HepG2 (cell line): ENCODE results near the gene STH. TPM values are rescaled to one million over a fixed set of nuclear protein-coding genes. Genes with fewer than 3 reads are reported as not detected.

Source experiments
- FOXP4 ChIP-seq: sonication (generic); formaldehyde crosslinking; IDR thresholded peaks from 2 replicates; pipeline ENCODE4 v1.4.0; 2020; ENCODE audit warnings: missing genetic modification reagents
- GATAD2A ChIP-seq: IDR thresholded peaks from 2 replicates; pipeline ENCODE4 v1.6.1; 2016
- JDP2 ChIP-seq: sonication (generic); formaldehyde crosslinking; IDR thresholded peaks from 2 replicates; pipeline ENCODE4 v1.8.1; 2022; ENCODE audit warnings: missing genetic modification reagents, borderline replicate concordance
- NCOA2 ChIP-seq: sonication (generic); formaldehyde crosslinking; IDR thresholded peaks from 2 replicates; pipeline ENCODE4 v1.8.0; 2022; ENCODE audit warnings: inconsistent platforms
- NONO ChIP-seq, 2 experiments: fragments of 450-650 bp in 1 of 2; sonication (generic) in 1 of 2; formaldehyde crosslinking in 1 of 2; IDR thresholded peaks in 1 of 2; conservative IDR thresholded peaks in 1 of 2; 2 replicates each; pipeline versions ENCODE4 v1.6.1 to v1.8.0; 2017 to 2022; ENCODE audit warnings: mild to moderate bottlenecking in 1 of 2, missing genetic modification reagents in 1 of 2, moderate library complexity in 1 of 2
- PAXIP1 ChIP-seq: sonication (generic); formaldehyde crosslinking; conservative IDR thresholded peaks from 2 replicates; pipeline ENCODE4 v1.4.0; 2020; ENCODE audit warnings: mild to moderate bottlenecking, missing genetic modification reagents, moderate library complexity
- PPARG ChIP-seq: conservative IDR thresholded peaks from 2 replicates; pipeline ENCODE4 v1.6.1; 2016; ENCODE audit warnings: missing biosample characterization, missing genetic modification reagents
- PTBP1 ChIP-seq: fragments of 200-400 bp; formaldehyde crosslinking; IDR thresholded peaks from 2 replicates; pipeline ENCODE4 v1.6.1; 2018; ENCODE audit warnings: low read length, low read depth; ENCODE audit not compliant: poor library complexity, severe bottlenecking
- SIX1 ChIP-seq: sonication (generic); formaldehyde crosslinking; IDR thresholded peaks from 2 replicates; pipeline ENCODE4 v1.4.0; 2020; ENCODE audit warnings: missing genetic modification reagents, borderline replicate concordance
- SMAD3 ChIP-seq: sonication (generic); formaldehyde crosslinking; IDR thresholded peaks from 2 replicates; pipeline ENCODE4 v1.4.0; 2020; ENCODE audit warnings: missing genetic modification reagents
- TBX2 ChIP-seq: sonication (generic); formaldehyde crosslinking; IDR thresholded peaks from 2 replicates; pipeline ENCODE4 v1.5.0; 2020; ENCODE audit warnings: missing genetic modification reagents, mild to moderate bottlenecking, borderline replicate concordance
- THYN1 ChIP-seq: sonication (generic); formaldehyde crosslinking; IDR thresholded peaks from 2 replicates; pipeline ENCODE4 v1.8.1; 2023; ENCODE audit warnings: low read depth, mild to moderate bottlenecking, moderate library complexity, missing genetic modification reagents, borderline replicate concordance
- TIGD3 ChIP-seq: sonication (generic); formaldehyde crosslinking; IDR thresholded peaks from 2 replicates; pipeline ENCODE4 v1.5.1; 2020; ENCODE audit warnings: mild to moderate bottlenecking, missing genetic modification reagents, borderline replicate concordance
- TOPORS ChIP-seq: sonication (generic); formaldehyde crosslinking; IDR thresholded peaks from 2 replicates; pipeline ENCODE4 v1.8.0; 2023; ENCODE audit warnings: mild to moderate bottlenecking, missing genetic modification reagents
- ZBTB21 ChIP-seq: sonication (generic); formaldehyde crosslinking; IDR thresholded peaks from 2 replicates; pipeline ENCODE4 v1.4.0; 2020; ENCODE audit warnings: missing genetic modification reagents
- ZIK1 ChIP-seq: sonication (generic); formaldehyde crosslinking; IDR thresholded peaks from 2 replicates; pipeline ENCODE4 v1.5.0; 2020; ENCODE audit warnings: mild to moderate bottlenecking, low read depth, missing genetic modification reagents, borderline replicate concordance
- ZNF432 ChIP-seq: sonication (generic); formaldehyde crosslinking; IDR thresholded peaks from 2 replicates; pipeline ENCODE4 v1.5.0; 2020; ENCODE audit warnings: missing genetic modification reagents, mild to moderate bottlenecking, borderline replicate concordance
- ZNF543 ChIP-seq: sonication (generic); formaldehyde crosslinking; IDR thresholded peaks from 2 replicates; pipeline ENCODE4 v1.4.0; 2020; ENCODE audit warnings: mild to moderate bottlenecking, missing genetic modification reagents
- ZNF7 ChIP-seq: IDR thresholded peaks from 2 replicates; pipeline ENCODE4 v1.6.1; 2016; ENCODE audit warnings: missing biosample characterization, missing genetic modification reagents
- ZNF784 ChIP-seq: sonication (generic); formaldehyde crosslinking; IDR thresholded peaks from 2 replicates; pipeline ENCODE4 v1.5.1; 2020; ENCODE audit warnings: missing genetic modification reagents, mild to moderate bottlenecking, borderline replicate concordance
- ZNF883 ChIP-seq: sonication (generic); formaldehyde crosslinking; IDR thresholded peaks from 2 replicates; pipeline ENCODE4 v1.5.1; 2020; ENCODE audit warnings: mild to moderate bottlenecking, missing genetic modification reagents; ENCODE audit errors: not compliant biosample characterization
- polyA plus RNA-seq, 8 experiments: library from polyadenylated mRNA; depleted of rRNA in 3 of 8; stranded (reverse) in 7 of 8; unstranded in 1 of 8; fragments of >200 nt; fragmentation: Illumina TruSeq in 4 of 8; extraction: Trizol in 4 of 8; gene quantifications; 2 replicates each; pipeline versions ENCODE4 v1.2.1 to v1.2.3, GENCODE V29; 2011 to 2016; ENCODE audit warnings: low read depth in 4 of 8, missing spikeins in 1 of 8, mixed read lengths in 1 of 8; ENCODE audit not compliant: insufficient read depth in 1 of 8
- total RNA-seq, 5 experiments: library from RNA; depleted of rRNA; stranded (reverse); fragments of >200 nt; fragmentation: Illumina TruSeq; extraction: Trizol; gene quantifications; 2 replicates each; pipeline ENCODE4 v1.2.3, GENCODE V29; 2016; ENCODE audit warnings: low read depth in 1 of 5

Gene STH
- total and polyA plus RNA-seq, 2 of the 13 experiments (the other 11 are each of a cell fraction or from before 2014, with no cell fraction given), result not detected

- peak; percentile 69 for TF ChIP-seq PAXIP1 (CRISPR knock-in tag)
- TF ChIP-seq ZBTB21 (CRISPR knock-in tag), result no peak
- TF ChIP-seq NONO (IDR thresholded peaks at IDR 0.05), result no peak
- no peak; the same call in 1 of the 2 replicates for TF ChIP-seq NONO (CRISPR knock-in tag; conservative IDR thresholded peaks at IDR 0.05)
- 0 out of 2 replicates have a peak, but pooled peaks have one; percentile 35 for TF ChIP-seq FOXP4
- TF ChIP-seq PPARG (CRISPR knock-in tag), result no peak; the same call in 1 of the 2 replicates
- TF ChIP-seq ZNF883 (CRISPR knock-in tag), result no peak
- TF ChIP-seq PTBP1, result no peak
- TF ChIP-seq ZNF543 (CRISPR knock-in tag), result 0 out of 2 replicates have a peak, but pooled peaks have one; percentile 31
- no peak for TF ChIP-seq ZNF432 (CRISPR knock-in tag)
- TF ChIP-seq GATAD2A (CRISPR knock-in tag), result peak; percentile 69
- TF ChIP-seq THYN1, result no peak
- TF ChIP-seq ZNF7 (CRISPR knock-in tag), result no peak
- no peak for TF ChIP-seq TIGD3 (CRISPR knock-in tag)
- peak; percentile 69 for TF ChIP-seq TBX2 (CRISPR knock-in tag)
- 0 out of 2 replicates have a peak, but pooled peaks have one; percentile 27 for TF ChIP-seq ZIK1 (CRISPR knock-in tag)
- TF ChIP-seq NCOA2 (CRISPR knock-in tag), result peak; percentile 52; the same call in 1 of the 2 replicates
- TF ChIP-seq TOPORS, result no peak
- no peak for TF ChIP-seq JDP2 (CRISPR knock-in tag)
- TF ChIP-seq ZNF784 (CRISPR knock-in tag), result peak; percentile 81; the same call in 1 of the 2 replicates
- peak; percentile 31; the same call in 1 of the 2 replicates for TF ChIP-seq SMAD3 (CRISPR knock-in tag)
- TF ChIP-seq SIX1 (CRISPR knock-in tag), result 0 out of 2 replicates have a peak, but pooled peaks have one; percentile 18
Measured at GRCh38 chr17:46013502-46014165, 14.6 kb downstream of the STH start (continued).
